ENCODE measurements around the gene UBASH3A.

GRCh38 chr21:42375506-42375905 lies 28.2 kb upstream of the UBASH3A start:
- no peak for TF ChIP-seq CTCF (IDR thresholded peaks at IDR 0.05)
- TF ChIP-seq POLR2A (IDR thresholded peaks at IDR 0.05), result no peak
